ENCODE measurements around the gene GJD3. TPM values are rescaled to one million over a fixed set of nuclear protein-coding genes. Genes with fewer than 3 reads are reported as not detected.

GJD3 gene
- total RNA-seq, 1 donor from 2014 or later: 1.1 TPM

- Mint-ChIP-seq H3K9me3 (ENCODE audit: unreplicated experiment) (no peaks in the 10 kb centered on the region), H3K27me3 (ENCODE audit: unreplicated experiment) (peaks cover 14% of the 10 kb centered on the region), H3K27ac (ENCODE audit: unreplicated experiment) (no peak overlapping the region), H3K4me3 (ENCODE audit: unreplicated experiment) (no peak overlapping the region), H3K4me1 (ENCODE audit: unreplicated experiment) (peaks cover 6% of the 10 kb centered on the region), H3K36me3 (ENCODE audit: low read depth, unreplicated experiment) (no peaks in the 10 kb centered on the region)
- peak; percentile 95 for DNase-seq (ENCODE audit: low spot score)
- TF ChIP-seq, protein P1, sequence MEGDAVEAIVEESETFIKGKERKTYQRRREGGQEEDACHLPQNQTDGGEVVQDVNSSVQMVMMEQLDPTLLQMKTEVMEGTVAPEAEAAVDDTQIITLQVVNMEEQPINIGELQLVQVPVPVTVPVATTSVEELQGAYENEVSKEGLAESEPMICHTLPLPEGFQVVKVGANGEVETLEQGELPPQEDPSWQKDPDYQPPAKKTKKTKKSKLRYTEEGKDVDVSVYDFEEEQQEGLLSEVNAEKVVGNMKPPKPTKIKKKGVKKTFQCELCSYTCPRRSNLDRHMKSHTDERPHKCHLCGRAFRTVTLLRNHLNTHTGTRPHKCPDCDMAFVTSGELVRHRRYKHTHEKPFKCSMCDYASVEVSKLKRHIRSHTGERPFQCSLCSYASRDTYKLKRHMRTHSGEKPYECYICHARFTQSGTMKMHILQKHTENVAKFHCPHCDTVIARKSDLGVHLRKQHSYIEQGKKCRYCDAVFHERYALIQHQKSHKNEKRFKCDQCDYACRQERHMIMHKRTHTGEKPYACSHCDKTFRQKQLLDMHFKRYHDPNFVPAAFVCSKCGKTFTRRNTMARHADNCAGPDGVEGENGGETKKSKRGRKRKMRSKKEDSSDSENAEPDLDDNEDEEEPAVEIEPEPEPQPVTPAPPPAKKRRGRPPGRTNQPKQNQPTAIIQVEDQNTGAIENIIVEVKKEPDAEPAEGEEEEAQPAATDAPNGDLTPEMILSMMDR (IDR thresholded peaks at IDR 0.05; ENCODE audit: unreplicated experiment): peak; percentile 97
These were observed 6.1 kb downstream of the GJD3 start for GRCh38 chr17:40358323-40359038.

DNA sequence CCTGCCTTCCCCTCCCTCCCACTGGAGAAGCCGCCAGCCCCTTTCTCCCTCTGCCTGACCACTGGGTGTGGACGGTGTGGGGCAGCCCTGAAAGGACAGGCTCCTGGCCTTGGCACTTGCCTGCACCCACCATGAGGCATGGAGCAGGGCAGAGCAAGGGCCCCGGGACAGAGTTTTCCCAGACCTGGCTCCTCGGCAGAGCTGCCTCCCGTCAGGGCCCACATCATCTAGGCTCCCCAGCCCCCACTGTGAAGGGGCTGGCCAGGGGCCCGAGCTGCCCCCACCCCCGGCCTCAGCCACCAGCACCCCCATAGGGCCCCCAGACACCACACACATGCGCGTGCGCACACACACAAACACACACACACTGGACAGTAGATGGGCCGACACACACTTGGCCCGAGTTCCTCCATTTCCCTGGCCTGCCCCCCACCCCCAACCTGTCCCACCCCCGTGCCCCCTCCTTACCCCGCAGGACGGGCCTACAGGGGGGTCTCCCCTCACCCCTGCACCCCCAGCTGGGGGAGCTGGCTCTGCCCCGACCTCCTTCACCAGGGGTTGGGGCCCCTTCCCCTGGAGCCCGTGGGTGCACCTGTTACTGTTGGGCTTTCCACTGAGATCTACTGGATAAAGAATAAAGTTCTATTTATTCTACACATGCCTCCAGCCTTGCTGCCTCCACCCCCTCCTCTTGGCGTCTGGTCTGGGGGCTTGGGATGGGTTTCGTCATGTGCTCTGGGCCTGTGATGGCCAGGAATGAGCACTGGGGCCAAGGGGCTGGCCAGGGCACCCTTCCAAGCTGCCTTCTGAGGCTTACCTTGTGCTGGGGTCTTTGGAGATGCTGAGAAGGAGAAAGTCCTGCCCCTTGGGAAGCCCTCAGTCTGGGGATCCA lies 7.3 kb downstream of the GJD3 start:
- Mint-ChIP-seq H3K27ac (ENCODE audit: unreplicated experiment) (no peak overlapping the region), H3K4me1 (ENCODE audit: unreplicated experiment) (peaks cover 15% of the 10 kb centered on the region)

DNA sequence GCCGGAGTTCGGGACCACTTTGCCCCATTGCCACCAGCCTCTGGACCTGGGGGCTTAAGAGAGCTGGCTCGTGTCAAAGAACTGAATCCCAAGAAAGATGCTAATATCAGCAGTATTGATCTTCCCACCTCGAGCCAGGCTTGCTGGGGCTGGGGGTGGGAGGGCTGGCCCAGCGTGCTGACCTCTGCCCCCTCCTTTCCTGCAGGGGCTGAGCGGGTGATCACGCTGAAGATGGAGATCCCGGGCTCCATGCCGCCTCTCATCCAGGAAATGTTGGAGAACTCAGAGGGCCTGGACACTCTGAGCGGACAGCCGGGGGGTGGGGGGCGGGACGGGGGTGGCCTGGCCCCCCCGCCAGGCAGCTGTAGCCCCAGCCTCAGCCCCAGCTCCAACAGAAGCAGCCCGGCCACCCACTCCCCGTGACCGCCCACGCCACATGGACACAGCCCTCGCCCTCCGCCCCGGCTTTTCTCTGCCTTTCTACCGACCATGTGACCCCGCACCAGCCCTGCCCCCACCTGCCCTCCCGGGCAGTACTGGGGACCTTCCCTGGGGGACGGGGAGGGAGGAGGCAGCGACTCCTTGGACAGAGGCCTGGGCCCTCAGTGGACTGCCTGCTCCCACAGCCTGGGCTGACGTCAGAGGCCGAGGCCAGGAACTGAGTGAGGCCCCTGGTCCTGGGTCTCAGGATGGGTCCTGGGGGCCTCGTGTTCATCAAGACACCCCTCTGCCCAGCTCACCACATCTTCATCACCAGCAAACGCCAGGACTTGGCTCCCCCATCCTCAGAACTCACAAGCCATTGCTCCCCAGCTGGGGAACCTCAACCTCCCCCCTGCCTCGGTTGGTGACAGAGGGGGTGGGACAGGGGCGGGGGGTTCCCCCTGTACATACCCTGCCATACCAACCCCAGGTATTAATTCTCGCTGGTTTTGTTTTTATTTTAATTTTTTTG lies 8.5 kb downstream of the GJD3 start:
- H3K36me3 Mint-ChIP-seq (ENCODE audit: low read depth, unreplicated experiment): peaks cover 16% of the 10 kb centered on the region
- no peak overlapping the region for H3K4me3 Mint-ChIP-seq (ENCODE audit: unreplicated experiment)
- H3K9me3 Mint-ChIP-seq (ENCODE audit: unreplicated experiment): no peaks in the 10 kb centered on the region
- peaks cover 17% of the 10 kb centered on the region for H3K4me1 Mint-ChIP-seq (ENCODE audit: unreplicated experiment)
- TF ChIP-seq, protein P1 (IDR thresholded peaks at IDR 0.05; ENCODE audit: unreplicated experiment): no peak
- peaks cover 14% of the 10 kb centered on the region for H3K27me3 Mint-ChIP-seq (ENCODE audit: unreplicated experiment)
- no peak overlapping the region for H3K27ac Mint-ChIP-seq (ENCODE audit: unreplicated experiment)
- DNase-seq (ENCODE audit: low spot score): no peak

More for the DNA sequence above, 7.3 kb downstream of the GJD3 start:
- TF ChIP-seq, protein P1 (IDR thresholded peaks at IDR 0.05; ENCODE audit: unreplicated experiment): no peak
- H3K27me3 Mint-ChIP-seq (ENCODE audit: unreplicated experiment): peaks cover 18% of the 10 kb centered on the region
- H3K36me3 Mint-ChIP-seq (ENCODE audit: low read depth, unreplicated experiment): peaks cover 9% of the 10 kb centered on the region
- no peak for DNase-seq (ENCODE audit: low spot score)
- H3K9me3 Mint-ChIP-seq (ENCODE audit: unreplicated experiment): no peaks in the 10 kb centered on the region
- no peak overlapping the region for H3K4me3 Mint-ChIP-seq (ENCODE audit: unreplicated experiment)

GRCh38 chr17:40355123-40355803 lies 9.3 kb downstream of the GJD3 start:
- no peak overlapping the region for H3K27ac Mint-ChIP-seq (ENCODE audit: unreplicated experiment)
- H3K9me3 Mint-ChIP-seq (ENCODE audit: unreplicated experiment): no peaks in the 10 kb centered on the region
- H3K4me1 Mint-ChIP-seq (ENCODE audit: unreplicated experiment): peaks cover 14% of the 10 kb centered on the region
- H3K27me3 Mint-ChIP-seq (ENCODE audit: unreplicated experiment): peaks cover 10% of the 10 kb centered on the region
- peak; percentile 97 for DNase-seq (ENCODE audit: low spot score)
- H3K4me3 Mint-ChIP-seq (ENCODE audit: unreplicated experiment): no peak overlapping the region
- H3K36me3 Mint-ChIP-seq (ENCODE audit: low read depth, unreplicated experiment): peaks cover 18% of the 10 kb centered on the region
- TF ChIP-seq, protein P1 (IDR thresholded peaks at IDR 0.05; ENCODE audit: unreplicated experiment): peak; percentile 96
